ENCODE measurements around the gene MAML2. TPM values are rescaled to one million over a fixed set of nuclear protein-coding genes. Genes with fewer than 3 reads are reported as not detected.

The MAML2 gene
- total and polyA plus RNA-seq, 9 of the 15 experiments (the other 6 are each of a cell fraction or from before 2014, with no cell fraction given): 0.79 to 6.8 (median 4.8) TPM

DNA sequence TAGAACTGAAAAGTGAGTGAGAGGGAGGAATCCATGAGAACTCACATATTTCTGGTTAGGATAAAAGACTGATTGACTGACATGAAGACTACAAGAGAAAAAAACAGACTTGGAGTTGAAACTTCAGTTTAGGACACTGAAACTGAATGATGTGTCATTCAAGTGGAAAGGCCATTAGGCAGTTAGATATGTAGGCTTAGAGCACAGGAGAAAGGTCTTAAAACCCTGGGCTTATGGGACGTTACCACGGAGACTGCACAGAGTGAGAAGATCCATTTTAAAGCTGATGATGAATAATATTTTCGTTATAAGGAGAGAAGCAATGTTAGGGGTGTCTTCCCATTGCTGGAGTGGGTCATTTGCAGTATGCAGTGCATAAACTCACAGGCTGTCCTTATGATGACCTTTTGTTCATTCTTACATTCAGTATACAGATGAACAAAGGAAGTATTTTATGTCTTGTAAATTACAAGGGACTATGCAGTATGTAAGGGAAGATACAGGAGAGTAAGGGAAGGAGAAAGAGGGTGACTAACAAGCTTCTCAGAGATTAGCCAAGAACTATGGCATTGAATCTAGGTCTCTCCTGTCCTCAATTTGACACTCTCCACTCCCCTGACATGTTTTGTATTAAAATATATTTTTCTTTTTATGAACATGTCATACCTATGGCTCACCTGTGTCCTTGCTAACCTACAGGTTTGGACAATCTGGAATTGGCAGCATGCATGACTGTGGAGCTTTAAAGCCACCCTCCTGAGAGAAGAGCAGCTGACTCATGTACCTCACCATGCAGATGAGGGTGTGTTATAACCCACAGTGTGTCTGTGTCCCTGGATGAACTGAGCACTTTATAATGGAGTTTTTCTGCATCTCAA is 63.7 kb downstream of the MAML2 start (continued):
- TF ChIP-seq, protein P1, sequence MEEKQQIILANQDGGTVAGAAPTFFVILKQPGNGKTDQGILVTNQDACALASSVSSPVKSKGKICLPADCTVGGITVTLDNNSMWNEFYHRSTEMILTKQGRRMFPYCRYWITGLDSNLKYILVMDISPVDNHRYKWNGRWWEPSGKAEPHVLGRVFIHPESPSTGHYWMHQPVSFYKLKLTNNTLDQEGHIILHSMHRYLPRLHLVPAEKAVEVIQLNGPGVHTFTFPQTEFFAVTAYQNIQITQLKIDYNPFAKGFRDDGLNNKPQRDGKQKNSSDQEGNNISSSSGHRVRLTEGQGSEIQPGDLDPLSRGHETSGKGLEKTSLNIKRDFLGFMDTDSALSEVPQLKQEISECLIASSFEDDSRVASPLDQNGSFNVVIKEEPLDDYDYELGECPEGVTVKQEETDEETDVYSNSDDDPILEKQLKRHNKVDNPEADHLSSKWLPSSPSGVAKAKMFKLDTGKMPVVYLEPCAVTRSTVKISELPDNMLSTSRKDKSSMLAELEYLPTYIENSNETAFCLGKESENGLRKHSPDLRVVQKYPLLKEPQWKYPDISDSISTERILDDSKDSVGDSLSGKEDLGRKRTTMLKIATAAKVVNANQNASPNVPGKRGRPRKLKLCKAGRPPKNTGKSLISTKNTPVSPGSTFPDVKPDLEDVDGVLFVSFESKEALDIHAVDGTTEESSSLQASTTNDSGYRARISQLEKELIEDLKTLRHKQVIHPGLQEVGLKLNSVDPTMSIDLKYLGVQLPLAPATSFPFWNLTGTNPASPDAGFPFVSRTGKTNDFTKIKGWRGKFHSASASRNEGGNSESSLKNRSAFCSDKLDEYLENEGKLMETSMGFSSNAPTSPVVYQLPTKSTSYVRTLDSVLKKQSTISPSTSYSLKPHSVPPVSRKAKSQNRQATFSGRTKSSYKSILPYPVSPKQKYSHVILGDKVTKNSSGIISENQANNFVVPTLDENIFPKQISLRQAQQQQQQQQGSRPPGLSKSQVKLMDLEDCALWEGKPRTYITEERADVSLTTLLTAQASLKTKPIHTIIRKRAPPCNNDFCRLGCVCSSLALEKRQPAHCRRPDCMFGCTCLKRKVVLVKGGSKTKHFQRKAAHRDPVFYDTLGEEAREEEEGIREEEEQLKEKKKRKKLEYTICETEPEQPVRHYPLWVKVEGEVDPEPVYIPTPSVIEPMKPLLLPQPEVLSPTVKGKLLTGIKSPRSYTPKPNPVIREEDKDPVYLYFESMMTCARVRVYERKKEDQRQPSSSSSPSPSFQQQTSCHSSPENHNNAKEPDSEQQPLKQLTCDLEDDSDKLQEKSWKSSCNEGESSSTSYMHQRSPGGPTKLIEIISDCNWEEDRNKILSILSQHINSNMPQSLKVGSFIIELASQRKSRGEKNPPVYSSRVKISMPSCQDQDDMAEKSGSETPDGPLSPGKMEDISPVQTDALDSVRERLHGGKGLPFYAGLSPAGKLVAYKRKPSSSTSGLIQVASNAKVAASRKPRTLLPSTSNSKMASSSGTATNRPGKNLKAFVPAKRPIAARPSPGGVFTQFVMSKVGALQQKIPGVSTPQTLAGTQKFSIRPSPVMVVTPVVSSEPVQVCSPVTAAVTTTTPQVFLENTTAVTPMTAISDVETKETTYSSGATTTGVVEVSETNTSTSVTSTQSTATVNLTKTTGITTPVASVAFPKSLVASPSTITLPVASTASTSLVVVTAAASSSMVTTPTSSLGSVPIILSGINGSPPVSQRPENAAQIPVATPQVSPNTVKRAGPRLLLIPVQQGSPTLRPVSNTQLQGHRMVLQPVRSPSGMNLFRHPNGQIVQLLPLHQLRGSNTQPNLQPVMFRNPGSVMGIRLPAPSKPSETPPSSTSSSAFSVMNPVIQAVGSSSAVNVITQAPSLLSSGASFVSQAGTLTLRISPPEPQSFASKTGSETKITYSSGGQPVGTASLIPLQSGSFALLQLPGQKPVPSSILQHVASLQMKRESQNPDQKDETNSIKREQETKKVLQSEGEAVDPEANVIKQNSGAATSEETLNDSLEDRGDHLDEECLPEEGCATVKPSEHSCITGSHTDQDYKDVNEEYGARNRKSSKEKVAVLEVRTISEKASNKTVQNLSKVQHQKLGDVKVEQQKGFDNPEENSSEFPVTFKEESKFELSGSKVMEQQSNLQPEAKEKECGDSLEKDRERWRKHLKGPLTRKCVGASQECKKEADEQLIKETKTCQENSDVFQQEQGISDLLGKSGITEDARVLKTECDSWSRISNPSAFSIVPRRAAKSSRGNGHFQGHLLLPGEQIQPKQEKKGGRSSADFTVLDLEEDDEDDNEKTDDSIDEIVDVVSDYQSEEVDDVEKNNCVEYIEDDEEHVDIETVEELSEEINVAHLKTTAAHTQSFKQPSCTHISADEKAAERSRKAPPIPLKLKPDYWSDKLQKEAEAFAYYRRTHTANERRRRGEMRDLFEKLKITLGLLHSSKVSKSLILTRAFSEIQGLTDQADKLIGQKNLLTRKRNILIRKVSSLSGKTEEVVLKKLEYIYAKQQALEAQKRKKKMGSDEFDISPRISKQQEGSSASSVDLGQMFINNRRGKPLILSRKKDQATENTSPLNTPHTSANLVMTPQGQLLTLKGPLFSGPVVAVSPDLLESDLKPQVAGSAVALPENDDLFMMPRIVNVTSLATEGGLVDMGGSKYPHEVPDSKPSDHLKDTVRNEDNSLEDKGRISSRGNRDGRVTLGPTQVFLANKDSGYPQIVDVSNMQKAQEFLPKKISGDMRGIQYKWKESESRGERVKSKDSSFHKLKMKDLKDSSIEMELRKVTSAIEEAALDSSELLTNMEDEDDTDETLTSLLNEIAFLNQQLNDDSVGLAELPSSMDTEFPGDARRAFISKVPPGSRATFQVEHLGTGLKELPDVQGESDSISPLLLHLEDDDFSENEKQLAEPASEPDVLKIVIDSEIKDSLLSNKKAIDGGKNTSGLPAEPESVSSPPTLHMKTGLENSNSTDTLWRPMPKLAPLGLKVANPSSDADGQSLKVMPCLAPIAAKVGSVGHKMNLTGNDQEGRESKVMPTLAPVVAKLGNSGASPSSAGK (IDR thresholded peaks at IDR 0.05): no peak
- no peak for TF ChIP-seq ILF3 (IDR thresholded peaks at IDR 0.05; ENCODE audit: borderline replicate concordance)
- TF ChIP-seq ZFP30 (CRISPR knock-in tag; IDR thresholded peaks at IDR 0.05; ENCODE audit: borderline replicate concordance): no peak
- no peak for TF ChIP-seq GATA2 (CRISPR knock-in tag; IDR thresholded peaks at IDR 0.05)
- TF ChIP-seq NFIX (CRISPR knock-in tag; IDR thresholded peaks at IDR 0.05; ENCODE audit: low read depth): no peak
- TF ChIP-seq, protein P2, sequence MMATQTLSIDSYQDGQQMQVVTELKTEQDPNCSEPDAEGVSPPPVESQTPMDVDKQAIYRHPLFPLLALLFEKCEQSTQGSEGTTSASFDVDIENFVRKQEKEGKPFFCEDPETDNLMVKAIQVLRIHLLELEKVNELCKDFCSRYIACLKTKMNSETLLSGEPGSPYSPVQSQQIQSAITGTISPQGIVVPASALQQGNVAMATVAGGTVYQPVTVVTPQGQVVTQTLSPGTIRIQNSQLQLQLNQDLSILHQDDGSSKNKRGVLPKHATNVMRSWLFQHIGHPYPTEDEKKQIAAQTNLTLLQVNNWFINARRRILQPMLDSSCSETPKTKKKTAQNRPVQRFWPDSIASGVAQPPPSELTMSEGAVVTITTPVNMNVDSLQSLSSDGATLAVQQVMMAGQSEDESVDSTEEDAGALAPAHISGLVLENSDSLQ (IDR thresholded peaks at IDR 0.05): peak; percentile 80
- TF ChIP-seq, protein P3, sequence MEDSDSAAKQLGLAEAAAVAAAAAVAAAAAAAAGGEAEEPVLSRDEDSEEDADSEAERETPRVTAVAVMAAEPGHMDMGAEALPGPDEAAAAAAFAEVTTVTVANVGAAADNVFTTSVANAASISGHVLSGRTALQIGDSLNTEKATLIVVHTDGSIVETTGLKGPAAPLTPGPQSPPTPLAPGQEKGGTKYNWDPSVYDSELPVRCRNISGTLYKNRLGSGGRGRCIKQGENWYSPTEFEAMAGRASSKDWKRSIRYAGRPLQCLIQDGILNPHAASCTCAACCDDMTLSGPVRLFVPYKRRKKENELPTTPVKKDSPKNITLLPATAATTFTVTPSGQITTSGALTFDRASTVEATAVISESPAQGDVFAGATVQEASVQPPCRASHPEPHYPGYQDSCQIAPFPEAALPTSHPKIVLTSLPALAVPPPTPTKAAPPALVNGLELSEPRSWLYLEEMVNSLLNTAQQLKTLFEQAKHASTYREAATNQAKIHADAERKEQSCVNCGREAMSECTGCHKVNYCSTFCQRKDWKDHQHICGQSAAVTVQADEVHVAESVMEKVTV (CRISPR knock-in tag; IDR thresholded peaks at IDR 0.05): no peak
- TF ChIP-seq ZKSCAN1 (IDR thresholded peaks at IDR 0.05; ENCODE audit: low read depth, low read length): peak; percentile 85
- TF ChIP-seq MEIS2 (IDR thresholded peaks at IDR 0.05; ENCODE audit: partially characterized antibody): no peak
- TF ChIP-seq NFYB (IDR thresholded peaks at IDR 0.05; ENCODE audit: extremely low read depth, insufficient read length): no peak
- TF ChIP-seq TARDBP (IDR thresholded peaks at IDR 0.05): no peak
- no peak for TF ChIP-seq KAT2B (IDR thresholded peaks at IDR 0.05; ENCODE audit: low read depth, low read length)

All from K562 (cell line).